ENCODE results near the gene SYNRG.

SYNRG gene

GRCh38 chr17:37490638-37491614 is 118.3 kb downstream of the SYNRG start:
- DNase-seq: peak; percentile 42
- Mint-ChIP-seq H3K27ac (peak overlapping the region; percentile 88), H3K4me1 (ENCODE audit: low read depth) (peaks cover 55% of the 10 kb centered on the region), H3K4me3 (peak overlapping the region; percentile 88), H3K27me3 (no peaks in the 10 kb centered on the region), H3K36me3 (ENCODE audit: low read depth) (peaks cover 5% of the 10 kb centered on the region), H3K9me3 (no peaks in the 10 kb centered on the region)

GRCh38 chr17:37490022-37490587 is 119.1 kb downstream of the SYNRG start:
- peaks cover 5% of the 10 kb centered on the region for H3K36me3 Mint-ChIP-seq (ENCODE audit: low read depth)

GRCh38 chr17:37489197-37490001 is 119.8 kb downstream of the SYNRG start, which contains the start of gene DUSP14:
Gene DUSP14 (plus strand): TSS chr17:37489891. CDS start chr17:37512273, 22,382 bp downstream.
- peak; percentile 87 for DNase-seq
- peaks cover 5% of the 10 kb centered on the region for H3K36me3 Mint-ChIP-seq (ENCODE audit: low read depth)
- H3K9me3 Mint-ChIP-seq: no peaks in the 10 kb centered on the region
- H3K4me1 Mint-ChIP-seq (ENCODE audit: low read depth): peaks cover 53% of the 10 kb centered on the region
- H3K27me3 Mint-ChIP-seq: no peaks in the 10 kb centered on the region
- peak within 1 kb of the TSS; percentile 88 for H3K4me3 Mint-ChIP-seq
- H3K27ac Mint-ChIP-seq: peak within 1 kb of the TSS; percentile 95

More at GRCh38 chr17:37490022-37490587, 119.1 kb downstream of the SYNRG start:
- H3K27ac Mint-ChIP-seq: peak overlapping the region; percentile 88
- H3K27me3 Mint-ChIP-seq: no peaks in the 10 kb centered on the region
- H3K4me1 Mint-ChIP-seq (ENCODE audit: low read depth): peaks cover 55% of the 10 kb centered on the region
- no peaks in the 10 kb centered on the region for H3K9me3 Mint-ChIP-seq
- H3K4me3 Mint-ChIP-seq: peak overlapping the region; percentile 88
- peak; percentile 82 for DNase-seq

GRCh38 chr17:37488607-37489196 is 120.5 kb downstream of the SYNRG start:
- no peaks in the 10 kb centered on the region for H3K27me3 Mint-ChIP-seq
- H3K4me3 Mint-ChIP-seq: peak overlapping the region; percentile 88
- peak overlapping the region; percentile 95 for H3K27ac Mint-ChIP-seq
- peak; percentile 73 for DNase-seq
- peaks cover 52% of the 10 kb centered on the region for H3K4me1 Mint-ChIP-seq (ENCODE audit: low read depth)
- peaks cover 5% of the 10 kb centered on the region for H3K36me3 Mint-ChIP-seq (ENCODE audit: low read depth)
- no peaks in the 10 kb centered on the region for H3K9me3 Mint-ChIP-seq

GRCh38 chr17:37488009-37488604 is 121.1 kb downstream of the SYNRG start:
- no peak for DNase-seq
- peak overlapping the region; percentile 88 for H3K4me3 Mint-ChIP-seq
- no peaks in the 10 kb centered on the region for H3K9me3 Mint-ChIP-seq
- H3K4me1 Mint-ChIP-seq (ENCODE audit: low read depth): peaks cover 52% of the 10 kb centered on the region
- H3K36me3 Mint-ChIP-seq (ENCODE audit: low read depth): peaks cover 5% of the 10 kb centered on the region
- no peaks in the 10 kb centered on the region for H3K27me3 Mint-ChIP-seq
- peak overlapping the region; percentile 95 for H3K27ac Mint-ChIP-seq

- DNase-seq: no peak
- peaks cover 38% of the 10 kb centered on the region for H3K4me1 Mint-ChIP-seq (ENCODE audit: low read depth)
- no peak overlapping the region for H3K4me3 Mint-ChIP-seq
- H3K27me3 Mint-ChIP-seq: no peaks in the 10 kb centered on the region
- H3K36me3 Mint-ChIP-seq (ENCODE audit: low read depth): peaks cover 7% of the 10 kb centered on the region
- no peak overlapping the region for H3K27ac Mint-ChIP-seq
- no peaks in the 10 kb centered on the region for H3K9me3 Mint-ChIP-seq
Measured at GRCh38 chr17:37485938-37486570, 123.2 kb downstream of the SYNRG start.

GRCh38 chr17:37483311-37484039 is 125.7 kb downstream of the SYNRG start:
- Mint-ChIP-seq H3K27ac (peak overlapping the region; percentile 4), H3K36me3 (ENCODE audit: low read depth) (peaks cover 23% of the 10 kb centered on the region), H3K27me3 (no peaks in the 10 kb centered on the region)

GRCh38 chr17:37481001-37481665 is 128.1 kb downstream of the SYNRG start:
- Mint-ChIP-seq H3K27ac (no peak overlapping the region), H3K9me3 (no peaks in the 10 kb centered on the region), H3K36me3 (ENCODE audit: low read depth) (peaks cover 46% of the 10 kb centered on the region), H3K27me3 (no peaks in the 10 kb centered on the region), H3K4me1 (ENCODE audit: low read depth) (peaks cover 13% of the 10 kb centered on the region), H3K4me3 (no peak overlapping the region)
- no peak for DNase-seq

More at GRCh38 chr17:37483311-37484039, 125.7 kb downstream of the SYNRG start:
- Mint-ChIP-seq H3K4me1 (ENCODE audit: low read depth) (peaks cover 20% of the 10 kb centered on the region), H3K9me3 (no peaks in the 10 kb centered on the region), H3K4me3 (no peak overlapping the region)
- DNase-seq: no peak

GRCh38 chr17:37480427-37480826 is 128.8 kb downstream of the SYNRG start:
- peaks cover 53% of the 10 kb centered on the region for H3K36me3 Mint-ChIP-seq (ENCODE audit: low read depth)
- no peak for DNase-seq
- no peak overlapping the region for H3K27ac Mint-ChIP-seq
- H3K4me3 Mint-ChIP-seq: no peak overlapping the region
- peaks cover 13% of the 10 kb centered on the region for H3K4me1 Mint-ChIP-seq (ENCODE audit: low read depth)
- no peaks in the 10 kb centered on the region for H3K27me3 Mint-ChIP-seq
- no peaks in the 10 kb centered on the region for H3K9me3 Mint-ChIP-seq

GRCh38 chr17:37479025-37479424 is 130.2 kb downstream of the SYNRG start:
- Mint-ChIP-seq H3K4me1 (ENCODE audit: low read depth) (peaks cover 13% of the 10 kb centered on the region), H3K27ac (no peak overlapping the region), H3K36me3 (ENCODE audit: low read depth) (peaks cover 63% of the 10 kb centered on the region), H3K4me3 (no peak overlapping the region), H3K27me3 (no peaks in the 10 kb centered on the region), H3K9me3 (no peaks in the 10 kb centered on the region)
- DNase-seq: no peak

- Mint-ChIP-seq H3K36me3 (ENCODE audit: low read depth) (peaks cover 71% of the 10 kb centered on the region), H3K4me1 (ENCODE audit: low read depth) (peaks cover 5% of the 10 kb centered on the region), H3K27me3 (no peaks in the 10 kb centered on the region), H3K27ac (no peak overlapping the region), H3K9me3 (no peaks in the 10 kb centered on the region), H3K4me3 (no peak overlapping the region)
- no peak for DNase-seq
Measured at GRCh38 chr17:37478187-37478586, 131.0 kb downstream of the SYNRG start.

GRCh38 chr17:37476431-37477120 is 132.6 kb downstream of the SYNRG start:
- Mint-ChIP-seq H3K36me3 (ENCODE audit: low read depth) (peaks cover 84% of the 10 kb centered on the region), H3K27ac (peak overlapping the region; percentile 53), H3K4me3 (no peak overlapping the region), H3K9me3 (no peaks in the 10 kb centered on the region), H3K27me3 (no peaks in the 10 kb centered on the region), H3K4me1 (ENCODE audit: low read depth) (no peaks in the 10 kb centered on the region)
- DNase-seq: no peak
